RWPE1 (cell line): ENCODE data around the gene TRAPPC2L.
A peak's percentile ranks its signal among the peaks of the same experiment; 100 is the strongest.

Experiments
- CTCF ChIA-PET: fragments of 350-600 bp; sonication (Branson Sonifier 250); formaldehyde crosslinking; extraction: SDS; loops from one replicate; lab custom pipeline; 2021; lab: Yijun Ruan, JAX
- POLR2A ChIA-PET: fragments of 400-600 bp; formaldehyde crosslinking; extraction: SDS; loops from one replicate; lab custom pipeline; 2020; ENCODE audit warnings: antibody characterized with exemption; ENCODE audit not compliant: low non-redundant PET; lab: Yijun Ruan, JAX
- DNase-seq: peaks from one replicate; pipeline ENCODE4 v3.0.0; 2012; ENCODE audit warnings: low spot score
- H3K27ac ChIP-seq: fragments of 450-650 bp; 2 replicates; pipeline ENCODE4 v1.5.1; 2017
- CTCF ChIP-seq: fragments of 450-650 bp; conservative IDR thresholded peaks from 2 replicates; pipeline ENCODE4 v1.5.1; 2017; ENCODE audit warnings: low read depth, mild to moderate bottlenecking

TRAPPC2L gene

GRCh38 chr16:88875703-88876234 lies 18.8 kb downstream of the TRAPPC2L start:
- no peak for DNase-seq
- CTCF ChIA-PET = no interaction called here
- POLR2A ChIA-PET = no interaction called here
- TF ChIP-seq CTCF = no peak
- H3K27ac ChIP-seq = no peak overlapping the region

GRCh38 chr16:88876942-88877526 lies 20.1 kb downstream of the TRAPPC2L start:
- no peak for TF ChIP-seq CTCF
- ChIA-PET CTCF (interaction anchor here (0.5 kb wide), 1 partner anchor 36 kb away, joined by 3 read pairs; no protein-coding TSS in a partner anchor), POLR2A (no interaction called here)

GRCh38 chr16:88877564-88878289 lies 20.8 kb downstream of the TRAPPC2L start:
- no peak for TF ChIP-seq CTCF
- no peak overlapping the region for H3K27ac ChIP-seq
- no peak for DNase-seq
- CTCF ChIA-PET = interaction anchor here (0.5 to 0.7 kb wide), 2 partner anchors 35 to 755 kb away, joined by 3 to 4 read pairs; no protein-coding TSS in a partner anchor
- POLR2A ChIA-PET = no interaction called here

More at GRCh38 chr16:88876942-88877526, 20.1 kb downstream of the TRAPPC2L start:
- no peak for DNase-seq
- H3K27ac ChIP-seq = no peak overlapping the region

GRCh38 chr16:88878356-88878755 lies 21.4 kb downstream of the TRAPPC2L start:
- ChIA-PET POLR2A (no interaction called here), CTCF (interaction anchor here (0.7 kb wide), 1 partner anchor 754 kb away, joined by 4 read pairs; no protein-coding TSS in a partner anchor)

GRCh38 chr16:88878967-88879787 lies 22.2 kb downstream of the TRAPPC2L start:
- peak; percentile 57 for DNase-seq
- TF ChIP-seq CTCF = no peak
- ChIA-PET POLR2A (interaction anchor here (0.8 kb wide), 1 partner anchor 338 kb away, joined by 3 read pairs; the partner anchor contains the start of gene ZNF778), CTCF (no interaction called here)
- no peak overlapping the region for H3K27ac ChIP-seq

More at GRCh38 chr16:88878356-88878755, 21.4 kb downstream of the TRAPPC2L start:
- DNase-seq = no peak
- no peak overlapping the region for H3K27ac ChIP-seq
- no peak for TF ChIP-seq CTCF

GRCh38 chr16:88879788-88880055 lies 22.8 kb downstream of the TRAPPC2L start:
- TF ChIP-seq CTCF = no peak
- POLR2A ChIA-PET = interaction anchor here (0.8 kb wide), 1 partner anchor 338 kb away, joined by 3 read pairs; the partner anchor contains the start of gene ZNF778

More at GRCh38 chr16:88879788-88880055, 22.8 kb downstream of the TRAPPC2L start:
- H3K27ac ChIP-seq = no peak overlapping the region
- DNase-seq = no peak
- CTCF ChIA-PET = no interaction called here
